ENCODE measurements around the gene STON2. TPM values are rescaled to one million over a fixed set of nuclear protein-coding genes. Genes with fewer than 3 reads are reported as not detected.
A peak's percentile ranks its signal among the peaks of the same experiment; 100 is the strongest.
"Not testable (repeated sequence)": the region's sequence is repeated elsewhere in the genome, so short reads cannot be mapped to it uniquely, and the experiment has no call there.

STON2 gene
- total RNA-seq, 1 donor from 2014 or later: 47.4 TPM

DNA sequence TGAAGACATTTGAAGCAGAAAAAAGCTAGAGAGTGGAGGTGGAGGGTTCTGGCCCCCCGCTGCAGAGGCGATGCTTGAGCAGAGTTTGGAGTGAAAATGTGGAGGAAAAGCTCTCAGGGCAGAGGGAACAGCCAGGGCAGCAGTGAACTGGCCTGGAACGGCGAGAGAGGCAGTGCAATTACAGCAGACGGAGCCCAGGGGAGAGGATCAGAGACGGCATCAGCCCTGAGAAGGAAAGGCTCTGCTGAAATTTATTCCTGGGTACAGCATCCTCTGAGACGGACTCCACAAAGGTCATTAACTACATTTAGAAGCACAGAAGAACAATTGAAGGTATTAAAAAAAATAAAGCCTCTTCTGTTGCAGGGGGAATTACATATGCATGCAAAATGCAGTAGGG is 14.2 kb downstream of the STON2 start:
- no peak for FAIRE-seq
- H3K27me3 ChIP-seq (ENCODE audit: control insufficient read depth, insufficient read depth, low read length): no peaks in the 10 kb centered on the region
- H3K36me3 ChIP-seq (ENCODE audit: control insufficient read depth, insufficient read depth, low read length): peaks cover 2% of the 10 kb centered on the region
- TF ChIP-seq, protein P1, sequence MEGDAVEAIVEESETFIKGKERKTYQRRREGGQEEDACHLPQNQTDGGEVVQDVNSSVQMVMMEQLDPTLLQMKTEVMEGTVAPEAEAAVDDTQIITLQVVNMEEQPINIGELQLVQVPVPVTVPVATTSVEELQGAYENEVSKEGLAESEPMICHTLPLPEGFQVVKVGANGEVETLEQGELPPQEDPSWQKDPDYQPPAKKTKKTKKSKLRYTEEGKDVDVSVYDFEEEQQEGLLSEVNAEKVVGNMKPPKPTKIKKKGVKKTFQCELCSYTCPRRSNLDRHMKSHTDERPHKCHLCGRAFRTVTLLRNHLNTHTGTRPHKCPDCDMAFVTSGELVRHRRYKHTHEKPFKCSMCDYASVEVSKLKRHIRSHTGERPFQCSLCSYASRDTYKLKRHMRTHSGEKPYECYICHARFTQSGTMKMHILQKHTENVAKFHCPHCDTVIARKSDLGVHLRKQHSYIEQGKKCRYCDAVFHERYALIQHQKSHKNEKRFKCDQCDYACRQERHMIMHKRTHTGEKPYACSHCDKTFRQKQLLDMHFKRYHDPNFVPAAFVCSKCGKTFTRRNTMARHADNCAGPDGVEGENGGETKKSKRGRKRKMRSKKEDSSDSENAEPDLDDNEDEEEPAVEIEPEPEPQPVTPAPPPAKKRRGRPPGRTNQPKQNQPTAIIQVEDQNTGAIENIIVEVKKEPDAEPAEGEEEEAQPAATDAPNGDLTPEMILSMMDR (IDR thresholded peaks at IDR 0.05; ENCODE audit: insufficient read depth, low read length, severe bottlenecking): no peak
- no peak for DNase-seq (ENCODE audit: low read depth)
- H3K4me3 ChIP-seq (ENCODE audit: low read depth, low read length): no peak overlapping the region

DNA sequence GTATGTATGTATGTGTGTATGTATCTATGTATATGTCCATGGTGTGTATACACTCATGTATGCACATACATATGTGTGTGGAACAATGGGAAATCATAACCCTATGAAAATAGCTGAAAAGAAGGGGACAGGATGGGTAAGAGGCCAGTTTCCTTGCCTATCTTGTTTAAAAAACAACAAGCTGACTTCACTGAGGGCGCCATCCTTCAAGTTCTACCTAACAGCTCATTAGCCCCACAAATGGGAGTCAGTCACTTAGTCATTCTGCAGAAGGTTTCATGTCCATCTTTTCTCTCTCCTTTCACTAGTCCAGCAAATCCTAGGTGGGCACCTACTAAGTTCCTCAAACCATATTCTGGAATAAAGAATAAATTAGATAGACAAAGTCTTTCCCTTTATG is 14.7 kb downstream of the STON2 start:
- peaks cover 2% of the 10 kb centered on the region for H3K36me3 ChIP-seq (ENCODE audit: control insufficient read depth, insufficient read depth, low read length)
- DNase-seq (ENCODE audit: low read depth) (no peak), FAIRE-seq (no peak)
- H3K27me3 ChIP-seq (ENCODE audit: control insufficient read depth, insufficient read depth, low read length): no peaks in the 10 kb centered on the region
- TF ChIP-seq, protein P1 (IDR thresholded peaks at IDR 0.05; ENCODE audit: insufficient read depth, low read length, severe bottlenecking): no peak
- no peak overlapping the region for H3K4me3 ChIP-seq (ENCODE audit: low read depth, low read length)

DNA sequence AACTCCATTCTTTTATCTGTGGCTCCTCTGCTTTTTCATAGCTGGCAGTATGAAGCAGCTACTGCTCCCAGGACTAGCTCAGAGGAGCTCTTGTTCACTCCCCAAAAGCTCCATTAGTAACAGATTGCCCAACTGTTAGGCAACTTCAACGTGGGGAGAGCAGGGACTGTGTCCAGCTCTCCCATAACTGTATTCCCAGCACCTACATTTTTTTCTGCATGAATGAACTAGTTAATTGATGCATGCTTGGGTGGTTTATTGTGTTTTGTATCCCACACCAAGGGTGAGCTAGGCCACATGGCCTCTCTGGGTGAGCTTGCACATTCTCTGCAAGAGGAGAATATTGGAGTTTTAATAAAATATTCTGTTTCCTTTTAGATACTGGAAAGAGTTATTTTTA is 15.2 kb downstream of the STON2 start:
- Histone ChIP-seq H3K27me3 (ENCODE audit: control insufficient read depth, insufficient read depth, low read length) (no peaks in the 10 kb centered on the region), H3K36me3 (ENCODE audit: control insufficient read depth, insufficient read depth, low read length) (peaks cover 2% of the 10 kb centered on the region), H3K4me3 (ENCODE audit: low read depth, low read length) (no peak overlapping the region)
- FAIRE-seq (no peak), DNase-seq (ENCODE audit: low read depth) (peak; percentile 62)
- TF ChIP-seq, protein P1 (IDR thresholded peaks at IDR 0.05; ENCODE audit: insufficient read depth, low read length, severe bottlenecking): no peak

DNA sequence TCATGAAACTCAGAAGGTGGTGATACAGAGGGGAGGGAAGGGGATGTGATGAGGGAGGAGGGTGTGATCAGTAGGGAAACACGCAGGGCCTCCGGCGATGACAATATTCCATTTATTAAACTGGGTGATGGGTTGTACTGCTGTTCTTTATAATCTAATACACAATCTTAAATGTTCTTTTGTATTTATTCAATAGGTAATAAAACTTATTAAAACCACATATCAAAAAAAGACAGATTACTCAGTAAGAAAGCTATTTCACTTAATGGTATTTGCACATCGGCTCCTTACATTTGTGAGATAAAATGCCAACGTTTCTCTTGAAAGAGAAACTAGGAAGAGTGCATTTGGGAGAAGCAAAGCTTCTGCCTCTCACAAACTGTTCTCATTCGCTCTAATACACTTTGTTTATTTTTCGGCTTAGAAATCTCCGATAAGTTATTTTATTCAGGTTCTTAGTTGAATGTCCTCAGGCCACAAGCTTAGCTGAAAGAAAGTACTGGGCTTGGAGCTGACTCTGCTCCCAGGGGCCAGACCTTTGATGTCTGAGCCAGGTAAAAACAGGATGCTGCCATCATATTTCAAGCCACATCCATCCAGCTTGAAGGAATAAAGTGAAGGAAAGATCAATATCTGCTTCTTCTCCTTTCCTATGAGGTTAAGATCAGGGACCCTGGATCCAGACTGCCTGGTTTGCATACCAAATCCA is 17.5 kb downstream of the STON2 start:
- DNase-seq (ENCODE audit: low read depth) (no peak), FAIRE-seq (no peak)
- Histone ChIP-seq H3K27me3 (ENCODE audit: control insufficient read depth, insufficient read depth, low read length) (no peaks in the 10 kb centered on the region), H3K36me3 (ENCODE audit: control insufficient read depth, insufficient read depth, low read length) (peaks cover 2% of the 10 kb centered on the region), H3K4me3 (ENCODE audit: low read depth, low read length) (no peak overlapping the region)
- TF ChIP-seq, protein P1 (IDR thresholded peaks at IDR 0.05; ENCODE audit: insufficient read depth, low read length, severe bottlenecking): no peak

DNA sequence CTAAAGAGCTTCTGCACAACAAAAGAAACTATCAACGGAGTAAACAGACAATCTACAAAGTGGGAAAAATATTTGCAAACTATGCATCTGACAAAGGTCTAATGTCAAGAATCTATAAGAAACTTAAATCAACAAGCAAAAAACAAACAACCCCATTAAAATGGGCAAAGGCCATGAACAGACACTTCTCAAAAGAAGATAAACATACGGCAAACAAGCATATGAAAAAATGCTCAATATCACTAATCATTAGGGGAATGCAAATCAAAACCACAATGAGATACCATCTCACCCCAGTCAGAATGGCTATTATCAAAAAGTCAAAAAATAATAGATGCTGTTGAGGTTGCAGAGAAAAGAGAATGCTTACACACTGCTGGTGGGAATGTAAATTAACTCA is 20.1 kb downstream of the STON2 start:
- not testable (repeated sequence) for H3K27me3 ChIP-seq (ENCODE audit: control insufficient read depth, insufficient read depth, low read length); H3K4me3 ChIP-seq (ENCODE audit: low read depth, low read length); H3K36me3 ChIP-seq (ENCODE audit: control insufficient read depth, insufficient read depth, low read length); DNase-seq (ENCODE audit: low read depth); FAIRE-seq

DNA sequence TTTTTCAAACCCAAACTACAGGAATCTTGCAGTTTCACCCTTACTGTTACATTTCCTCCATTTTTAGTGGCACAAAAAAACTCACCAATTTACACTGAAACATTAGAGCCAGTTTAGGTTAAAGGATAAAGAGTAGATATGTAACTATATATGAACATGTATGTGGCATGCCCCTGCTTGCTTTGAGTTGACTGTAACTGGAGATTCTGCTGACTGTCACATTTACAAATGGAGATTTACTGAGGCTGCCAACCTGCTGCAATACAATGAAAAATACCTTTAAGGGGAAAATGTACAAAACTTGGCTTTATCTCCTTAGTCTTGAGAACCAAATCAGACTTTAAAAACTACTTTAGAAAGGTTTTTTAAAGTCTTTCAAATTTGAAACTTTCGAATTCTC is 28.3 kb downstream of the STON2 start:
- Histone ChIP-seq H3K27me3 (ENCODE audit: control insufficient read depth, insufficient read depth, low read length) (no peaks in the 10 kb centered on the region), H3K36me3 (ENCODE audit: control insufficient read depth, insufficient read depth, low read length) (no peaks in the 10 kb centered on the region), H3K4me3 (ENCODE audit: low read depth, low read length) (no peak overlapping the region)
- DNase-seq (ENCODE audit: low read depth): peak; percentile 83
- TF ChIP-seq, protein P1 (IDR thresholded peaks at IDR 0.05; ENCODE audit: insufficient read depth, low read length, severe bottlenecking): no peak
- no peak for FAIRE-seq

Measured in bronchial epithelial cell (primary cell).